Neural cell (in vitro differentiated cells): ENCODE results near the gene SLC6A17. TPM values are rescaled to one million over a fixed set of nuclear protein-coding genes. Genes with fewer than 3 reads are reported as not detected.
A peak's percentile ranks its signal among the peaks of the same experiment; 100 is the strongest.

Experiments used
- H2AFZ ChIP-seq: fragments of 200-600, 300-800 bp; sonication (generic), shearing (Covaris generic); 2 replicates; pipeline ENCODE4 v1.6.0; 2014; ENCODE audit warnings: low read depth, mild to moderate bottlenecking, antibody characterized with exemption, low read length, moderate library complexity
- H3F3A ChIP-seq: fragments of 200-600 bp; shearing (Covaris generic); 2 replicates; pipeline ENCODE4 v1.6.1; 2016; ENCODE audit warnings: mild to moderate bottlenecking, moderate library complexity, mixed read lengths, antibody characterized with exemption, low read length; ENCODE audit not compliant: insufficient read depth, poor library complexity, severe bottlenecking
- H3K27ac ChIP-seq: fragments of 200-600, 300-800 bp; sonication (generic), shearing (Covaris generic); 2 replicates; pipeline ENCODE4 v1.5.1; 2014; ENCODE audit warnings: mild to moderate bottlenecking, low read length, moderate library complexity
- H3K27me3 ChIP-seq: fragments of 300-800, 200-600 bp; sonication (generic), shearing (Covaris generic); 2 replicates; pipeline ENCODE4 v1.6.0; 2014; ENCODE audit warnings: mild to moderate bottlenecking, low read depth, low read length, moderate library complexity; ENCODE audit not compliant: insufficient read depth
- H3K36me3 ChIP-seq: fragments of 300-800, 200-600 bp; sonication (generic), shearing (Covaris generic); 2 replicates; pipeline ENCODE4 v1.5.1; 2014; ENCODE audit warnings: mild to moderate bottlenecking, antibody characterized with exemption, low read length, moderate library complexity; ENCODE audit not compliant: insufficient read depth
- H3K4me2 ChIP-seq: fragments of 300-800, 200-600 bp; sonication (generic), shearing (Covaris generic); 2 replicates; pipeline ENCODE4 v1.6.0; 2014; ENCODE audit warnings: mild to moderate bottlenecking, low read length
- H3K4me3 ChIP-seq: fragments of 300-800, 200-600 bp; sonication (generic), shearing (Covaris generic); 2 replicates; pipeline ENCODE4 v1.5.1; 2014; ENCODE audit warnings: mild to moderate bottlenecking, low read length, moderate library complexity
- H3K79me2 ChIP-seq: fragments of 200-600 bp; shearing (Covaris generic); replicated peaks from 2 replicates; pipeline ENCODE4 v1.6.0; 2014; ENCODE audit warnings: mild to moderate bottlenecking, low read length, moderate library complexity; ENCODE audit not compliant: insufficient read depth
- H3K9ac ChIP-seq: fragments of 300-800, 200-600 bp; sonication (generic), shearing (Covaris generic); 2 replicates; pipeline ENCODE4 v1.6.1; 2016; ENCODE audit warnings: mild to moderate bottlenecking, low read length, mixed read lengths
- H3K9me2 ChIP-seq: fragments of 200-600 bp; shearing (Covaris generic); 2 replicates; pipeline ENCODE4 v1.6.1; 2016; ENCODE audit warnings: mild to moderate bottlenecking, low read length, mixed read lengths; ENCODE audit not compliant: insufficient read depth
- H3K9me3 ChIP-seq: fragments of 200-600, 300-800 bp; sonication (generic), shearing (Covaris generic); 2 replicates; pipeline ENCODE4 v1.6.1; 2016; ENCODE audit warnings: mild to moderate bottlenecking, mixed run types, low read length, moderate library complexity, mixed read lengths
- H4K20me1 ChIP-seq: fragments of 200-600 bp; shearing (Covaris generic); 2 replicates; pipeline ENCODE4 v1.6.1; 2016; ENCODE audit warnings: mild to moderate bottlenecking, mixed run types; ENCODE audit not compliant: insufficient read depth
- CTCF ChIP-seq: fragments of 450-650 bp; IDR thresholded peaks from 2 replicates; pipeline ENCODE4 v1.5.1; 2014; ENCODE audit warnings: antibody characterized with exemption, mild to moderate bottlenecking, moderate library complexity; ENCODE audit not compliant: poor library complexity, severe bottlenecking
- EP300 ChIP-seq: fragments of 450-650 bp; conservative IDR thresholded peaks from 2 replicates; pipeline ENCODE4 v1.6.1; 2014; ENCODE audit warnings: antibody characterized with exemption, mild to moderate bottlenecking, moderate library complexity; ENCODE audit not compliant: poor library complexity, severe bottlenecking
- EZH2 ChIP-seq: fragments of 200-600, 300-800 bp; shearing (Covaris generic), sonication (generic); IDR thresholded peaks from 2 replicates; pipeline ENCODE4 v1.6.1; 2014; ENCODE audit warnings: antibody characterized with exemption, low read length, borderline replicate concordance, mild to moderate bottlenecking; ENCODE audit not compliant: insufficient read depth, poor library complexity, severe bottlenecking
- MXI1 ChIP-seq: fragments of 450-650 bp; conservative IDR thresholded peaks from 2 replicates; pipeline ENCODE4 v1.6.1; 2014; ENCODE audit warnings: antibody characterized with exemption, mild to moderate bottlenecking; ENCODE audit not compliant: poor library complexity, severe bottlenecking
- POLR2AphosphoS5 ChIP-seq: IDR thresholded peaks from 2 replicates; pipeline ENCODE4 v1.6.1; 2012
- RAD21 ChIP-seq: fragments of 450-650 bp; conservative IDR thresholded peaks from 2 replicates; pipeline ENCODE4 v1.6.1; 2014; ENCODE audit warnings: antibody characterized with exemption, mild to moderate bottlenecking, moderate library complexity
- REST ChIP-seq: IDR thresholded peaks from 2 replicates; pipeline ENCODE4 v1.6.1; 2012; ENCODE audit warnings: borderline replicate concordance
- SMC3 ChIP-seq: fragments of 450-650 bp; conservative IDR thresholded peaks from 2 replicates; pipeline ENCODE4 v1.6.1; 2014; ENCODE audit warnings: antibody characterized with exemption, mild to moderate bottlenecking, moderate library complexity; ENCODE audit not compliant: poor library complexity
- TAF1 ChIP-seq: IDR thresholded peaks from 2 replicates; pipeline ENCODE4 v1.6.1; 2012; ENCODE audit warnings: low read depth
- polyA plus RNA-seq: library from polyadenylated mRNA; depleted of rRNA; stranded (reverse); fragments of >200 nt; gene quantifications from 2 replicates; pipeline ENCODE4 v1.2.3, GENCODE V29; 2014

SLC6A17 gene
- polyA plus RNA-seq, 1 donor from 2014 or later = 3.5 TPM

- peak overlapping the region; percentile 99 for H3K27ac ChIP-seq
These were observed 16.2 kb upstream of the SLC6A17 start for GRCh38 chr1:110134050-110134595.

DNA sequence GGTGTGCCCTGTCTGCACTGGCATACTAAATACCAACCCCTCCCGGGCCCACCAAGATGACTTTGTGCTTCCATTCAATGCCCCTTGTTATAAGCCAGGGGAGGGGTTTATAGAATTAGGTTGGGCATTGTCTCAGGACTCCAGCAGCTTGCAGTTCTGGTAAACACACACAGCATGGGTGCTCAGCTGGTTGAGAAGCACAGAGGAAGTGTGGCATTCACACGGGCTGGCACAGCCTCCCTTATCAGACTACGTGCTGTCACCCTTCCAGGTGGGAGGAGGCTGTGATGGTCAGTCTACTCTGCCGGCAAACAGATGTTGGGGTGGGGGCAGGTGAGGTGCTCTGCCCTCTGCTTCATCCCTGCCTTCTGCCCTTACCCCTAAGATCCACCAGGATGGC is 15.0 kb upstream of the SLC6A17 start:
- Histone ChIP-seq H3K9ac (peak overlapping the region; percentile 77), H3K4me2 (no peak overlapping the region), H3K79me2 (no peaks in the 10 kb centered on the region), H3K36me3 (no peaks in the 10 kb centered on the region), H3K9me2 (no peaks in the 10 kb centered on the region), H2AFZ (no peak overlapping the region), H4K20me1 (no peaks in the 10 kb centered on the region), H3K27me3 (no peaks in the 10 kb centered on the region), H3K9me3 (no peaks in the 10 kb centered on the region), H3K4me3 (peak overlapping the region; percentile 59), H3F3A (peaks cover 7% of the 10 kb centered on the region), H3K27ac (peak overlapping the region; percentile 99)
- TF ChIP-seq SMC3 (no peak), MXI1 (no peak), TAF1 (no peak), EP300 (no peak), REST (no peak), CTCF (no peak), POLR2AphosphoS5 (no peak)

More at GRCh38 chr1:110134050-110134595, 16.2 kb upstream of the SLC6A17 start:
- Histone ChIP-seq H3K79me2 (no peaks in the 10 kb centered on the region), H3K4me3 (no peak overlapping the region), H3K9ac (no peak overlapping the region), H3F3A (peaks cover 7% of the 10 kb centered on the region), H3K36me3 (no peaks in the 10 kb centered on the region), H4K20me1 (no peaks in the 10 kb centered on the region), H2AFZ (no peak overlapping the region), H3K9me3 (no peaks in the 10 kb centered on the region), H3K27me3 (no peaks in the 10 kb centered on the region), H3K9me2 (no peaks in the 10 kb centered on the region), H3K4me2 (no peak overlapping the region)
- TF ChIP-seq POLR2AphosphoS5 (no peak), RAD21 (no peak), REST (no peak), EZH2 (no peak), EP300 (no peak), SMC3 (no peak), TAF1 (no peak), CTCF (no peak)
